ENCODE measurements around the gene CFAP54. TPM values are rescaled to one million over a fixed set of nuclear protein-coding genes. Genes with fewer than 3 reads are reported as not detected.

Gene CFAP54
- total RNA-seq, 1 experiment from 2014 or later: 0.09 TPM

- Mint-ChIP-seq H3K36me3 (peaks cover 14% of the 10 kb centered on the region), H3K4me3 (no peak overlapping the region), H3K27me3 (ENCODE audit: low read depth) (no peaks in the 10 kb centered on the region), H3K27ac (no peak overlapping the region), H3K9me3 (peaks cover 35% of the 10 kb centered on the region), H3K4me1 (peaks cover 16% of the 10 kb centered on the region)
- CTCF ChIA-PET: no interaction called here
- POLR2A ChIA-PET: no interaction called here
- ATAC-seq: no peak
- no peak for TF ChIP-seq SP1 (CRISPR knock-in tag; conservative IDR thresholded peaks at IDR 0.05)
- TF ChIP-seq E2F1 (CRISPR knock-in tag; IDR thresholded peaks at IDR 0.05): no peak
- TF ChIP-seq ELF4 (CRISPR knock-in tag; IDR thresholded peaks at IDR 0.05; ENCODE audit: low read depth): no peak
- no peak for TF ChIP-seq PRDM15 (CRISPR knock-in tag; IDR thresholded peaks at IDR 0.05)
- TF ChIP-seq TP53 (CRISPR knock-in tag; IDR thresholded peaks at IDR 0.05): no peak
- no peak for TF ChIP-seq ZNF138 (CRISPR knock-in tag; conservative IDR thresholded peaks at IDR 0.05)
- no peak for TF ChIP-seq MXD4 (CRISPR knock-in tag; IDR thresholded peaks at IDR 0.05; ENCODE audit: borderline replicate concordance)
- TF ChIP-seq ARID4B (CRISPR knock-in tag; IDR thresholded peaks at IDR 0.05; ENCODE audit: borderline replicate concordance): no peak
- no peak for TF ChIP-seq CBFB (CRISPR knock-in tag; IDR thresholded peaks at IDR 0.05; ENCODE audit: low read depth)
- TF ChIP-seq FOXP1 (CRISPR knock-in tag; IDR thresholded peaks at IDR 0.05; ENCODE audit: borderline replicate concordance): no peak
- TF ChIP-seq IRF1 (CRISPR knock-in tag; IDR thresholded peaks at IDR 0.05): no peak
- no peak for DNase-seq (ENCODE audit: low spot score)
Measured at GRCh38 chr12:96858162-96858561, 368.8 kb downstream of the CFAP54 start.

- ChIA-PET POLR2A (no interaction called here), CTCF (no interaction called here)
- Mint-ChIP-seq H3K9me3 (peaks cover 19% of the 10 kb centered on the region), H3K27ac (no peak overlapping the region), H3K4me1 (peaks cover 14% of the 10 kb centered on the region), H3K27me3 (ENCODE audit: low read depth) (no peaks in the 10 kb centered on the region), H3K36me3 (peaks cover 10% of the 10 kb centered on the region), H3K4me3 (no peak overlapping the region)
- ATAC-seq (no peak), DNase-seq (ENCODE audit: low spot score) (no peak)
- no peak for TF ChIP-seq ZNF532 (CRISPR knock-in tag; IDR thresholded peaks at IDR 0.05; ENCODE audit: borderline replicate concordance)
- TF ChIP-seq IRF2 (CRISPR knock-in tag; IDR thresholded peaks at IDR 0.05; ENCODE audit: borderline replicate concordance, low read depth): no peak
- no peak for TF ChIP-seq GTF2I (CRISPR knock-in tag; conservative IDR thresholded peaks at IDR 0.05)
- no peak for TF ChIP-seq JUN (CRISPR knock-in tag; IDR thresholded peaks at IDR 0.05)
- no peak for TF ChIP-seq ZSCAN18 (CRISPR knock-in tag; IDR thresholded peaks at IDR 0.05)
- TF ChIP-seq CTCF (IDR thresholded peaks at IDR 0.05): no peak
Measured at GRCh38 chr12:96861656-96862055, 372.3 kb downstream of the CFAP54 start.
